Muscle layer of colon (tissue), 2 donors: ENCODE data around the gene SNAP47.

Experiments used
- H3K27ac ChIP-seq: one replicate; pipeline ENCODE4 v1.7.0; 2013; ENCODE audit warnings: low read depth, mild to moderate bottlenecking, low read length, moderate library complexity
- H3K27me3 ChIP-seq, 2 donors: one replicate each; pipeline ENCODE4 v1.7.0; 2013; ENCODE audit warnings: low read length in 2 of 2, mild to moderate bottlenecking in 2 of 2; ENCODE audit not compliant: insufficient read depth in 2 of 2, control insufficient read depth in 1 of 2
- H3K36me3 ChIP-seq: one replicate; pipeline ENCODE4 v1.7.0; 2013; ENCODE audit warnings: mild to moderate bottlenecking, low read length; ENCODE audit not compliant: insufficient read depth
- H3K4me1 ChIP-seq: one replicate; pipeline ENCODE4 v1.7.0; 2013; ENCODE audit warnings: mild to moderate bottlenecking, low read length; ENCODE audit not compliant: insufficient read depth
- H3K4me3 ChIP-seq, 2 donors: one replicate each; pipeline ENCODE4 v1.7.0; 2013; ENCODE audit warnings: low read length in 2 of 2, low read depth in 1 of 2, mild to moderate bottlenecking in 1 of 2, moderate library complexity in 1 of 2
- H3K9ac ChIP-seq: one replicate; pipeline ENCODE4 v1.7.0; 2013; ENCODE audit warnings: low read length
- H3K9me3 ChIP-seq: one replicate; pipeline ENCODE4 v1.7.0; 2013; ENCODE audit warnings: mild to moderate bottlenecking, low read length
- donor health status: abdominal sarcoma.
- donor health status: Adenocarcinoma of cecum.

The SNAP47 gene

GRCh38 chr1:227726924-227727599 lies 8.2 kb upstream of the SNAP47 start:
- Histone ChIP-seq H3K27ac (no peak overlapping the region), H3K4me1 (peaks cover 15% of the 10 kb centered on the region), H3K4me3 (no peak overlapping the region), H3K36me3 (peaks cover 1% of the 10 kb centered on the region), H3K9me3 (no peaks in the 10 kb centered on the region), H3K27me3 (no peaks in the 10 kb centered on the region), H3K9ac (no peak overlapping the region)

DNA sequence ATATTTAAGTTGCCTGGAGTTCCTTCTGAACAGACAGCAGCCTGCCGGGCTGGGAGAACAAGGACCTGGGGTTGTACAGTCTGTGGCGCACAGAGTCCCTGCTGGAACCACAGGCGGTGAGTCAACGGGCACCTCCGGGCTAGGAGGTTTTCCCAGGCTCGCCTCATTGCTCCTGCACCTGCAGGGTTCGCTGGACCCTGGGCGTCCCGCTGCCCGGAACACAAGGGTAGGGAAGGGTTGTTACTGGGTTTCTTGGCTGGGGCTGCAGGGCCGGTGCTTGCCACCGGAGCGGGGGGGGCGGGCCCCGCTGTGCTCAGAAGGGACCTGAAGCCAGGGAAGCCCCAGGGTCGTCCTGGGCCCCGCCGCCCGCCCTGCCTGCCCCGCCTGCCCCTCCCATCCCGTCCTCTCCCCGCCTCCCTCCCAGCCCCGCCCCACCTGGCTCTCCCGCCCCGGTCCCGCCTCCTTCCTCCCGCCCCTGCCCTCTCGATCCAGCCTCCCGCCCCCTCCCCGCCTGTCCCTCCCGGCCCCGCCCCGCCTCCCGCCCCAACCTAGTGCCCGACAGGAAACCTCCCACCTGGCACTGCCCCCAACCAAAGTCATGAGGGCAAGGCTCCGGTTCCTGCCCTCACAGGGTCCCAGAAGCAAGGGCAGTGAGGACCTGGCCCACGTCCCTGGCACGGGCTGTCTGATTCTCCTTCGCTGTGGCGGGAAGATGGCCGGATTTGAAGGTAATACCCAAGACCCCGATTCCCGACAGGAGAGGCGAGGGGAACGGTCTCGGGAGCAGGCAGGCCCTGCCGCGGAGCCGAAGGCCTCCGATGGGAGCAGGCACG lies 7.0 kb upstream of the SNAP47 start:
- H3K4me3 ChIP-seq: peak overlapping the region; percentile 55 to 68
- peak overlapping the region; percentile 45 for H3K9ac ChIP-seq
- H3K9me3 ChIP-seq: no peaks in the 10 kb centered on the region
- peaks cover 15% of the 10 kb centered on the region for H3K4me1 ChIP-seq
- no peaks in the 10 kb centered on the region for H3K27me3 ChIP-seq
- H3K27ac ChIP-seq: peak overlapping the region; percentile 67
- H3K36me3 ChIP-seq: peaks cover 13% of the 10 kb centered on the region

DNA sequence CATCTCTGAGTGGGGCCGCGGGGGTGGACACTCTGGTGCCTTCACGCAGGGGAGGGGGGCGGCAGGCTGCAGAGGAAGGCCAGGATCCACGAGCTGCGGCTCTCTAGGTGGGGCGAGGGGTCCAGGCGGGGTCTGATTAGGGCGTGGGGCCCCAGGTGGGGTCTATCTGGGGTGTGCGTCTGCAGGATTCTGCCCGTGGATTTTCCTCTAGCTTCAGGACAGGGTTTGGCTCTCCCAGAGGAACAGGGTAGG lies 6.4 kb upstream of the SNAP47 start:
- Histone ChIP-seq H3K9ac (peak overlapping the region; percentile 33), H3K9me3 (no peaks in the 10 kb centered on the region), H3K27ac (peak overlapping the region; percentile 67), H3K4me1 (peaks cover 17% of the 10 kb centered on the region), H3K4me3 (peak overlapping the region; percentile 55 to 68), H3K36me3 (peaks cover 16% of the 10 kb centered on the region), H3K27me3 (no peaks in the 10 kb centered on the region)

DNA sequence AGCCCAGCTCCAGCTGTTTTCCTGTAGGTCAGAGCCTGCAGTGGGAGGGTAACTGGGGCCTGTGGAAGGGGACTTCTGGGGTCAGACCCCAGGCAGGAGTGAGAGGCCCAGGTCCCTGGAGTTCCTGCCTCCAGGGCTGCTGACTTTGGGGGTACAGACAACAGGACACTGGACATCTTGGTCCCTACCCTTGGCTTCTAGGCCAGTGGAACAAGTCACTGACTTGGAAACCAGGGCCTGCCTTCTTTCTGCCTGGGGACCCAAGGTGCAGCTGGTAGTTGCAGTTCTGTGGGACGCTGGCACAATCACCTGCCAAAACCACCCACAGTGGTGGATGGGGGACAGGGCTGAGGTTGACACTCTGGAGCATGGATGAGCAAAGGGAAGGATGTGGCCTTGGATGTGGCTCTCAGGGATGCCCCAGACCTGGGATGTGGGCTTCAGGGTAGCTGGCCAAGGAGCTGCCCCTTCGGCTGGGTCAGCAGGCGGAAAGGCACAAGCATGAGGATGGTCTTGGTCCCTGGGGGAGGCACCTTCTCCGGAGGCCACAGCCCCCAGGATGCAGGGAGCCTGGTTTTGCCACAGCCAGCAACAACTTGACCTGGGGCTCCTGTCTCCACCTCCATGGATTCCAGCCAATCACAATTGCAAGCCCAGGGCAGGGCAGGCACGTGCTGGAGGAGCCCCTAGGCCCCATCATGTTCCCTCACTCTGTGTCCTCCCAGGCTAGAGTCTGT lies 5.9 kb upstream of the SNAP47 start:
- Histone ChIP-seq H3K27ac (peak overlapping the region; percentile 67), H3K9me3 (no peaks in the 10 kb centered on the region), H3K4me3 (peak overlapping the region in 1 of 2 donors; percentile 68), H3K27me3 (no peaks in the 10 kb centered on the region), H3K36me3 (peaks cover 16% of the 10 kb centered on the region), H3K4me1 (peaks cover 22% of the 10 kb centered on the region), H3K9ac (peak overlapping the region; percentile 33)

- Histone ChIP-seq H3K9me3 (no peaks in the 10 kb centered on the region), H3K4me1 (peaks cover 25% of the 10 kb centered on the region), H3K4me3 (no peak overlapping the region), H3K27me3 (no peaks in the 10 kb centered on the region), H3K9ac (no peak overlapping the region), H3K36me3 (peaks cover 16% of the 10 kb centered on the region), H3K27ac (peak overlapping the region; percentile 67)
Measured at GRCh38 chr1:227729881-227730629, 5.2 kb upstream of the SNAP47 start.

- Histone ChIP-seq H3K27ac (no peak overlapping the region), H3K4me1 (peaks cover 26% of the 10 kb centered on the region), H3K27me3 (no peaks in the 10 kb centered on the region), H3K36me3 (peaks cover 16% of the 10 kb centered on the region), H3K9ac (no peak overlapping the region), H3K9me3 (no peaks in the 10 kb centered on the region), H3K4me3 (no peak overlapping the region)
Measured at GRCh38 chr1:227730630-227731151, 4.5 kb upstream of the SNAP47 start.

- Histone ChIP-seq H3K9ac (no peak overlapping the region), H3K27ac (no peak overlapping the region), H3K4me3 (no peak overlapping the region), H3K27me3 (no peaks in the 10 kb centered on the region), H3K36me3 (peaks cover 16% of the 10 kb centered on the region), H3K9me3 (no peaks in the 10 kb centered on the region), H3K4me1 (peaks cover 32% of the 10 kb centered on the region)
Measured at GRCh38 chr1:227731241-227731677, 4.0 kb upstream of the SNAP47 start.

- H3K9ac ChIP-seq: no peak overlapping the region
- H3K27me3 ChIP-seq: no peaks in the 10 kb centered on the region
- peaks cover 16% of the 10 kb centered on the region for H3K36me3 ChIP-seq
- H3K4me3 ChIP-seq: no peak overlapping the region
- H3K9me3 ChIP-seq: no peaks in the 10 kb centered on the region
- peaks cover 38% of the 10 kb centered on the region for H3K4me1 ChIP-seq
- H3K27ac ChIP-seq: no peak overlapping the region
Measured at GRCh38 chr1:227731696-227732585, 3.3 kb upstream of the SNAP47 start.

DNA sequence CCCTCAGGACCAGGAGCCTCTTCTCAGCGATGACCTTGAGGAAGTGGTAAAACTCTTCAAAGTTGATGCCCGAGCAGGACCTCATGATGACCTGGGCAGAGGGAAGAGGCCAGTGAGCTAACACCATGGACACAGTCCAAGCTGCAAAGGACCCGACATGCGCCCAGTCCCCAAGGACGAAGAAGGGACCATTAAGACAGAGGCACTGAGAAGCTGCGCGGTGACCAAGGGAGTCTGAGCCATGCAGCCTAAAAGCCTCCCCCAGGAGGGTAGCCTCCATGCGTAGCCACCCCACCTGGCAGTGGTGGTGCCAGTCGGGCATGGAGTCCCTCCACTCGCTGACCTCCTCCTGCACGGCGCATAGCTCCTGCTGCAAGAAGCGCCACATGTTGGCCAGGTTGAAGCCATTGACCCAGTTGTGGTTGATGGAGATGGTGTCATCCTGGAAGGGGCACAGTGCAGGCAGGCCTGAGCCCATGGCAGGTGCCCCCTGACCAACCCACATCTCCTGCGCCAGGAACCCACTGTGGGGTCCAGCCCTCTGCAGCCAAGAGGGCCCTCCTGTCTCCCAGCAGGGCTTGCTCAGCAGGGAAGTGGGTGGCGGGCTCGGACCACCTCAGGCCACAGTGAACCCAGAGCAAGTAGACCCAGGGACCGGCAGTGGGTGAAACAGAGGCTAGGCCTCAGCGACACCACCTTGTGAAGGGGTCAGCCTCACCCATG lies 2.5 kb upstream of the SNAP47 start:
- H3K9me3 ChIP-seq: no peaks in the 10 kb centered on the region
- peaks cover 42% of the 10 kb centered on the region for H3K4me1 ChIP-seq
- no peak overlapping the region for H3K4me3 ChIP-seq
- peaks cover 16% of the 10 kb centered on the region for H3K36me3 ChIP-seq
- H3K27me3 ChIP-seq: no peaks in the 10 kb centered on the region
- H3K27ac ChIP-seq: no peak overlapping the region
- no peak overlapping the region for H3K9ac ChIP-seq

GRCh38 chr1:227733309-227733705 lies 1.9 kb upstream of the SNAP47 start:
- H3K4me1 ChIP-seq: peaks cover 42% of the 10 kb centered on the region
- no peak overlapping the region for H3K27ac ChIP-seq
- H3K27me3 ChIP-seq: no peaks in the 10 kb centered on the region
- H3K9ac ChIP-seq: no peak overlapping the region
- H3K36me3 ChIP-seq: peaks cover 16% of the 10 kb centered on the region
- H3K9me3 ChIP-seq: no peaks in the 10 kb centered on the region
- H3K4me3 ChIP-seq: no peak overlapping the region
